GM18867 (cell line): ENCODE data around the gene GRID1.
"Not testable (repeated sequence)": the region's sequence is repeated elsewhere in the genome, so short reads cannot be mapped to it uniquely, and the experiment has no call there.

Source experiments
- ATAC-seq: cut with Tn5 transposase; IDR thresholded peaks from one replicate; pipeline ENCODE4 v1.9.1; 2021; ENCODE audit warnings: mild to moderate bottlenecking, moderate library complexity; ENCODE audit not compliant: unreplicated experiment

GRID1 gene

DNA sequence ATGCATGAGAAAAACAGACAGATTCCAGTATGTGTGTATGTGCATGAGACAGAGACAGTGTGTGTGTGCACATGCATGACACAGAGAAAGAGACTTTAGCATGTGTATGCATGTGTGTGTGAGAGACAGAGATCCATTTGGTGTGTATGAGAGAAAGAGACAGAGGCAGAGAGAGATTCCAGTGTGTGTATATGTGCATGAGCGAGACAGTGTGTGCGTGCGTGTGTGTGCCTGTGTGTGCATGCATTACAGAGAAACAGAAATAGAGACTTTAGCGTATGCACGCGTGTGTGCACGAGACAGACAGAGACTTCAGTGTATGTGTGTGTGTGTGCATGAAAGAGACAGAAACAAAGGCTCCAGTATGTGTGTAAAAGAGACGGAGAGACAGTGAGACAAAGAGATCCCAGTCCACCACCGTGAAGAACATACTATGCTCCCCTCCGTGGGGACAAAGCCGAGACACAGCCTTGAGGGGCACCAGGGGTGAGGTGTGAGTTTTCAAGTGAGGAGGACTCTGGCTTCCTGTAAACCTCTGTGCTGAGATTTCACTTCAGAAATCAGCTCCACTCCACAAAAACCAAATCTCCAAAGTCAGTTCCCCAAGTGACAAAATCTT lies 188.9 kb downstream of the GRID1 start:
- ATAC-seq = no peak

DNA sequence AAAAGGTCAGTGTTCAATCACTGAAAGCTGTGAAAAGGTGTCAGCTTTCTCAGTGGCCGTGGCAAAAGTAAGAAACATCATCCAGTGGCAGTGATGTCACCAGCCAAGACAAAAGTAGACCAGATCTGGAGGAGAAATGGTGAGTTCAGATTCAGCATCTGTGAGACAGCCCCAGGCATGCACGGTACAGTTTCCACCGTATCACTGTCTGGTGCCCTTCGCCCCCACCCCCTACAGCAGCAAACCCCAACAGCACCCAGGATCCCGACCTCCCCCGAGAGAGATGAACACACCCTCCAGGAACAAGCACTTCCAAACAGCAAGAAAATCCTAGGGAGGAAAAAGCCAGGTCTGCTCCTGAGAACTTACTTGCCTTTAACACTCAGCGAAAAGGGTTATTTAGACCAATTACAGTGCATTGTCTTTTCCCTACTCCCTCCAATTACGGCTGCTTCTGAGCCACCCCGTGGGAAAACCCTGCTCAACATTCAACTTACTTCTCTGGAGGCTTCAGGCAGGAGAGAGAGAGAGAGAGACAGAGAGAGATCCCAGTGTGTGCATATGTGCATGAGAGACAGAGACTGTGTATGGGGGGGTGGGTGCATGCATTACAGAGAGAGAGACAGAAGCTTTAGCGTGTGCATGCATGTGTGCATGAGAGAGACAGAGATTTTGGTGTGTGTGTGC lies 189.6 kb downstream of the GRID1 start:
- ATAC-seq = no peak

DNA sequence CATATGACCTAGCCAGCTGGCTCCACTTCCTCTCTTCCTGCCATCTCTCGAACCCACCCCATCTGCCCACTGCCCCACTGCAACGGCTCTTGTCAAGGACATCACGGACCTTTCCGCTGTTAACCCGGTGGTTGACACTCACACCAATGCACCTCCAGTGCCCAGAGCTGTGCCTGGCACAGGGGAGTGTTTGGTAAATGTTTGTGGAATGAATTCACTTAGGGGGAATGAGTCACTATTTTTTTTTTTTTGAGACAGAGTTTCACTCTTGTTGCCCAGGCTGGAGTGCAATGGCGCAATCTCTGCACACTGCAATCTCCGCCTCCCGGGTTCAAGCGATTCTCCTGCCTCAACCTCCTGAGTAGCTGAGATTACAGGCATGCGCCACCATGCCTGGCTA lies 191.1 kb downstream of the GRID1 start:
- not testable (repeated sequence) for ATAC-seq

DNA sequence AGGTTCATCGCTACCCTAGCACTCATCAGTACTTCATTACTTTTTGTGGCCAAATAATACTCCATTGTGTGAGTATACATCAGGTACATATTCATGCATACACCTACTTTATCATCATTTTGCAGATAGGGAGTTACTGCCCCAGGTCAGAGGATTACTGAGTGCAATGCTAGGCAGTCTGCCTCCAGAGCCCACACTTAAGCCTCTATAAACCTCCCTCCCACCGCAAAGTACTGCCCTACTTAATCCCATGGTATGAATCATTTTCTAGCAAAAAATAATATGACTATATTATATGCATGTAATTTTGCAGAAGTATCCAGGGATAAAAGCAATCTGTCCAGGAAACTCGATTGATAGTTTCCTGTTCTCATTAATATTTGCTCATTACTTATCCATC lies 194.3 kb downstream of the GRID1 start:
- ATAC-seq = no peak

DNA sequence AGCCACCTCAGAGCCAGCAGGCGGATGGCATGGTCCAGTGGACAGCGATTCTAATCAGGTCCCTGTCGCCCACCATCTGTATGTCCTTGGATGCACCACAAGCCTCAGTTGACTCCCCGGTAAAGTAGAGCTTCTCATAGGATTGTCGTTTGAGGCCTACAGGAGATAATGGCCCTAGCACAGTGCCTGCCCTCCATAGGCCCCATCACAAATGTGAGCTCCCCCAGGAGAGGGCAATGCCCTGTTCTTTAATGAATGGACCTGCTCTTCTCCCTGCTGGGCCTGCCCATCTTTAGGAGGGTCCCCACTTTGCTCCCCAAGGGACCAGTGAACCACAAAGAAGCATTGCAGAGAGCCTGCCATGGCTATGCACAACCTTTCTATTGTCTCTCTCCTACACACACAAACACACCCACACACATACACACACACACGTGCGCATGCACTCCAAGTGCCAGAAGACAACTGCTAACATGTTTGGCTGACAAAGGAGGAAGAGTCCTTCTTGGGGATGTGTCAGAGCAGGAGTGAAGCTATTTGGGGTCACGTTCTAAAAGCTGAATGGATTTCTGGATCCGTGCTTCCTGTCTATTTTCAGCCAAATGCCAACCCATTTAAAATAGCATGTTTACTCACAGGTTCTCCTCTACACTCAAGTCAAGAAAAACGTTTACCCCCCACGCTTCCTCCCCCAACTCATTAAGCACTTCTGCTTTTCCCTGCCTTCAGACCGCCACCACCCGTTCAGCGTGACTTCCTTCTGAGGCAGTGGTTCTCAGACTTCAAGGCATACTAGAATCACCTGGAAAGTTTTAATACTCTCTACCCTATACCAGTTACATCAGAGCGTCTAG lies 196.1 kb downstream of the GRID1 start:
- no peak for ATAC-seq

DNA sequence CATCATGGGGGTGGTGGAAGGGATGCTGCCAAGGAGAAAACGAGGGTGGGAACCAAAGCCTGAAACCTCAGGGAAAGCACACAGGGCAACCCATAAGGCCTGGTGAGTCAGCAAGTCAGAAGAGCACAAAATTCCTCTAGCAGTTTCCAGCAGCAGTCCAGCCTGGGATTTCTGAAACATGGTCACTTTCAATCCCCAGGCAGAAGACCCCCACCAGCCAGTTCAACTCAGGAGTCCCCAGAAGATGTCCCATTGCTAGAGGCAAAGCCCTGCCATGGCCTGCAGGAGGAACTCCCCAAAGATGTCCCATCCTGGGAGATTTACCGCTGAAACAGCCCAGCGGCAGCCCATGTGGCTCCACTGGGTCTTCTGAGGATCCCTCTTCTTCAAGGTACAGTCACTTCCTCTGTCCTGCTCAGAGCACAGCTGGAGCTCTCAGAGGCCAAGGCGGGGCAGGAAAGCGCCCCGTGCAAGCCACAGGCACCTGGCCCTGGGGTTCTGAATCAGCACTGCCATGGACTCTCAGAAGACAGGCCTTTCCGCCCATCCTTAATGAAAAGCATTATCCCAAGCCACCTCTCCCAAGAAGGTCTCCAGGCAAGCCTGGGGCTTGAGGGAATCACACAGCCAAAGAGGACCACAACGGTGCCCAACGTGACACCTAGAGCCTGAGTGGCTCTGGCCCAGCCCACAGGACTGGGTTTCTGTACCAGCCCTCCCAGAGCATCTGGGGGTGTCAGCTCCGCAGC lies 196.9 kb downstream of the GRID1 start:
- ATAC-seq = no peak

DNA sequence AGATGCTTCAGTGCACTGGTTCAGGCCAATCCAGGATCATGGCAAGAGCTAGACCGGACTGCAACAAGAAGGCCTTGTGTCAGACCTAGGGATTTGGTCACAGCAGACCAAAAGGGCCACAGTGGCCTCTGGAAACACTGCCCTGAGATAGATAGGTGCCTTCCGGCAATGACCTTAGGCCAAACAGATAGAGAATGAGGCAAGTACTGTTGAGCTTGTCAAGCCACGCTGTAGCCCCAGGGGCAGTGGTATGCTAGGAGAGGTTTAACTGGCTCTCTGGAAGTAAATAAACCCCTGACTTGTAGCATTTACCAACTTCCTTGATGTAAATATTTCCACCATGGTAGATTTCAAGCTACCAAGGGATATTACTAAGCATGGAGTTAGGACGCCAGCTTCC lies 197.5 kb downstream of the GRID1 start:
- ATAC-seq = no peak

DNA sequence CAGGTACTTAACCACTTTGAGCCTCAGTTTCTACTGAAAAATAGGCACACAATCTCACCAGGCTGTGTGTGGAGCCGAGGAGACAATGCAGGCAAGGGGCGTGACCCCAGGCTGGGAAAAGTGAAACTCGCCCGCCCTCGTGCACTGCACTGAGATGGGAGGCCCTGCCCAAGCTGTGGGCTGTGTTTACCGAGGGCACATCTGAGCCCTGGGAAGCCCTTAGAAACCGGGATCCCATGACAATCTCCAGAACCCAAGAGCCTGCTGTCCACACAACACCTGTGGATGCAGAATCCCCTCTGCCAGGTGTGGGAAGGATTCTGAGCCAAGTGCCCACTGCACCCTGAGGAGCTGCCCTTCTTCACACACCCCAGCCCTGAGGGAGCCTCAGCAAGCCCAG lies 198.3 kb downstream of the GRID1 start:
- ATAC-seq = no peak

DNA sequence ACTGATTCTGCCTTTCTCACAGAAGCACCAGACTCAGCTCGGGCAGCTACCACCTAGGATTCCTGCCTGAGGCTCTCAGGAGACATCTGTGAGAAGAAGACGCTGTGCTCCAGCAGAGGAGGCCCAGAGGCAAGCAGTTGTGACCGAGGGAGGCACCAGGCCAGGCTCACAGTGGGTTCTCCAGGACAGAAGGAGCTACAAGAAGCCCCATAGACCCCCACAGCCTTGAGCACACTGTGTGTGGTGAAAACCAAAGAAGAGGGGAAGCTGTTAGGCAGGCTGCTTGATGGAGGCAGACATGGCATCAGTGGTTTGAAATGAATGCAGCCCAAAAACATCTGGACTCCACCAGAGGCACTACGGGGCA lies 198.8 kb downstream of the GRID1 start:
- ATAC-seq = no peak

DNA sequence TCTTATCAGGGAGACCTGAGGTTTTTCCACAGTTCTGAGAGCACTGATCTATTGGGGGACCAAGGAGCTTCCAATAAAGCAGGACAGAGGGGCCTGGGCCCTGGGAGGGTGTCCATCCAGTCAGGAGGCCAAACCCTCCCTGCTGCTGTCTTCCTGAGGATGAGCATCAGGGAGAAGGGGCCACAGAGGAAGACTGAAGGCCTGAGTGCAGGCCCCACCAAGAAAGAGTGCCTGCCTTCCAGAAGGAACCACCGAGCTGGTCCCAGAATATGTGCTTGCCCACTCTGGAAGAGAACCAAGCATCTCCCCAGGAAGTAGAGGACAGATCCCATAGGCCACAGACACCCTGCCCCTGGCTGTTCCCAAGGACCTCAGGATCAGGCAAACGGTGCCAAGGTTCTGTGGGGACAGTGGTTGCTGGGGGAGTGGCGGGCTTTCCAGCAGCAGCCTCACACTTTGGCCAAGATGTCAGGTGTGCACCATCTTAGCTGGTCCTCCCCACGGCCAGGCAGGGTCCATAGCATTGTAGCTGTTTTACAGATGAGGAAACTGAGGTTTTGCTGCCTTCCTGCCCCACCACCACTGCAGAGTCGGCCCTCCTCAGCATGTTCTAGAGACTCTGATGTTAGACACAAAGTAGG lies 199.4 kb downstream of the GRID1 start:
- ATAC-seq = no peak

DNA sequence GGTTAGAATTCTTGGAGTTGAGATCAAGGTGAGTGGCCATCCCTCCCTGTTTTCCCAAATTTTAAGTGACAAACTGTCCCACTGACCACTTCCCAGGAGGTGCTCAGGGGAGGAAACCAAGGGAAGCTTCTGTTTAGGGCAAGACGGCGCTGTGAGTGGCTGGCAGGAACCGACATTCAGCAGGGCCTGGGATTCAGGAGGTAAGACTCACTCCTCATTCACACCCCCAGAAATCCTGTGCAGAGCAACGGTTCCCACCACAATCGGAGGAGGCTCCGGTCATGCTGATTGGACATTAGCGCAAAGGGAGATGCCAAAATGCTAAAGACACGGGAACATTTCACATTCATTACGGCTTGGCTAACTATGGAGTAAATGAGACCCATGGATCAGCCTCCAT lies 200.9 kb downstream of the GRID1 start:
- no peak for ATAC-seq

DNA sequence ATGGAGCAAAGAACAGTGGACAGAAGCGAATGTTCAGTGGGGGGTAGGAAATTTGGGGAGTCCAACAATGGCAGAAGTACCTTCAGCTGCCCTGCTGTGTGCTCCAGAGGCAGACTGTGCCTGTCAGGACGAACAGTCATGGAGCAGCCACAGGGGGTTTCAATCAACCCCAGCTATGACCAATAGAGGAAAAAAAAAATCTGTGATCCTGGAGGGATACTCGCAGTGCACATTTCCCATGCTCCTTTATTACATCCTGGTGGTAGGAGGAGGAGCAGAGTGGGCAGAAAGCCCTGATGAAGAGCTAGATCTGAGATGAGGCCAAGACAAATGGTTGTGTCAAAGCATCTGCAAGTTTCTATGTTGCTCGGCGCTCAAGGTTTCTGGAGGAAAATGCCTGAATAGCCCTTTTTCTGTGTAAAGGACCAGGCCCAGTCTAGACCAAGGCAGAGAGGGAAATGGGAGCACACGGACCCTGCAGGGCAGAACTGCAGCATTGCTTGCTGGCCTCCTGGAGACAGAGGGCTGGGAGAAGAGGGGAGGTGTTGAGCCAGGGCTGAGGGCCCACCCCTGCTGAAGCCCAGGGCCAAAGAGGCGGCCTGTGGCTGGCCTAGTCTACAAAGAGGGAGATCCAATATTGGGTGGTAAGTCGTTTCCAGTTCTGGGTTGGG lies 201.5 kb downstream of the GRID1 start:
- no peak for ATAC-seq

DNA sequence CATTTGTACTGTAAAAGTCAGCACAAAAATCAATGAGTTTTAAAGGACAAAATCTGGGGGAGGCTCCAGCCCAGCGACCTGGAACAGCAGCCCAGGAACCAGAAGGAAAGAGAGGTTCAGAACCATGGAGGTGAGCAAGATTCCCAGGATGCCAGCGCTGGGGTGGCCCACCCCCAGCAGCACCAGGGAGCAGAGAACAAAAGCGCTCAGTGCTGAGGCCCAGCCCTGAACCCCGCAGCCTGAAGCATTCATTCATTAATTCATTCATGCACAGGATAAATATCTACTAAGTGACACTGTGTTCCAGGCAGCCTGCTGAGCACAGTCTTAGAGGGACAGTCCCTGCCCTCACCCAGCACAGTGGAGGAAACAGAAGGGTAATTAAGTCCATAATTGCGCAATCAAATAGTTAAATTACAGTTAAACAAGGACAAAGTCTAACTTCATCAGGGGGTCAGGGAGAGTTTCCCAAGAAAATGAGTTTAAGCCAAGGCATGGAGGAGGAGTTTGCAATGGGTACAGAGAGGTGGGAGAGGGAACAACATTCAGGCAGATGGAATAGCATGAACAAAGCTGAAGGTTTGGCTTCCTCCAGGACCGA lies 202.3 kb downstream of the GRID1 start:
- no peak for ATAC-seq

DNA sequence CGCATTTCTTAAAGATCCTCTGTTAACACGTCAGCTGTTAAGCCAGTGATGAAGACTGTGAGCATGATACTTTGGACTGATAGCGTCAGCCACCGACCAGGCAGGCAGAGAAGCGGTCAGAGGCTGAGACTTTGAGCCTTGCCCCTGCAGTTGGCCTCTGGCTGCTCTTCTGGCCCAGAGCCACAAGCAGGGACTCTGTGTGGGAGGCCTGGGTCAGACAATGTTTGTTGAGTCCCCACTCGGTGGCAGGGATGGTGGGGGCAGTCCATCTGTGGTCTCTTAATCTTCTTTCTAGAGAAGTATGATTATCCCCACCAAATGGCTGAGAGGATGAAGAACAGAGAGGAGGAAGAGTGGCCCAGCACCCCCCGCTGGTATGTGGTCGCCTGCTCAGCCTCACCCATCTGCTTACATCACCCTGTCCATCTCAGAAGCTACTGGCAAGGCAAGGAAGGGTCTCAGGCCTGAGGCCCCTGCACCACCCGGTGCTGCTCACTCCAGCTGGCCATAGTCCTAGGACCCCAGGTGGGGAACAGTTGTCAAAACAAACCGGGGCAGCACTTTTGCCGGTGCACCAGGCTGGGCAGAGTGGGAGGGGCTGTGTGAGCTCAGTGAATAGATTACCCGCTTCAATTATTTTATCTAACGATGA lies 202.9 kb downstream of the GRID1 start:
- ATAC-seq = no peak

DNA sequence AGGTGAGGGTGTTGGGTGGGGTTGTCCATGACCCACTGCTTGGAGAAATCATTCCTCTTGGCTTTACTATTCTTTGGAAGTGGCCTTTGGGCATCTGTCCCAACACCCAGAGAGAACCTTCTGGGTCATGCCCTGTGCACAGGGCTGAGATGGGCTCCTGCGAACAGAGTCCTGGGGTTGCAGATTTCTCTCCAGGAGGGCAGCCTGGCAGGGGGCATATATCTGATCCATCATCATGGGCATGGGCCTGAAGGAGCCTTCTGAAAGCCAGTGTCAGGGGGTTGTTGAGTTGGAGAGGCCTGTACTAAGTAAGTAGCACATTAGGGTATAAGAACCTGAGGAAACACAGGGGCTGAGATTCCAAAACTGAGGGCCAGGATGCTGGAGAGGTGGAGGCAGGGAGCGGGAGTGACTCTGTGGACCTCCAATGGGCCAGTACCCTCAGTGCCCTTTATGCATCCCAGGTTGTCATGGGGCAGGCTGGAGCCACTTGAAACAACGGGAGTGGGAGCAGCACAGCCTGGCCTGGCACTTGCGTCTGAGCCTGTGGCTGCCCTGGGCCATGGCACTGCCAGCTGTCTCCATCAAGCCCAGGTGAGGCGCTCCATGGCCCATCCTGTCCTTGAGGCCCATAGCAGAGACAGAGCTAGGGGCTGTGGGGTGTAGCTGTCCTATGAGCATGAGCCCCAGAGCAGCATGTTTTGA lies 203.7 kb downstream of the GRID1 start:
- ATAC-seq = no peak

DNA sequence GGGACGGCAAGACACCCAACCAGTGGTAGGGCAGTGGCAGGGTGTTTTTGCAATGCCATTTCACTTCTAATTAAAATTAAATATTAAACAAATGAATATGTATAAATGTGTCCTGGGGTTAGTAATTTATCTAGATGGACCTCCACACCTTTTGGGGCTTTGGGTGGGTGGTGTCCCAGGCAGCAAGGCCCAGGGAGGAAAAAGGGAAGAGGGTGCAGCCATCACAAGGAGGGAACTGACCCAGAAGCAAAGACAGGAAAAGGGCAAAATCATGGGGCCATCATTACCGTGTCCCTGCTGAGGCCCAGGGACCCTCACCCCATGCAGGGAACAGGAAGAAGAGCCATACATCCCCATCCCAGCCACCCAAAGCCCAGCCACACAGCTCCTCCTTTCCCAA lies 204.6 kb downstream of the GRID1 start:
- no peak for ATAC-seq

DNA sequence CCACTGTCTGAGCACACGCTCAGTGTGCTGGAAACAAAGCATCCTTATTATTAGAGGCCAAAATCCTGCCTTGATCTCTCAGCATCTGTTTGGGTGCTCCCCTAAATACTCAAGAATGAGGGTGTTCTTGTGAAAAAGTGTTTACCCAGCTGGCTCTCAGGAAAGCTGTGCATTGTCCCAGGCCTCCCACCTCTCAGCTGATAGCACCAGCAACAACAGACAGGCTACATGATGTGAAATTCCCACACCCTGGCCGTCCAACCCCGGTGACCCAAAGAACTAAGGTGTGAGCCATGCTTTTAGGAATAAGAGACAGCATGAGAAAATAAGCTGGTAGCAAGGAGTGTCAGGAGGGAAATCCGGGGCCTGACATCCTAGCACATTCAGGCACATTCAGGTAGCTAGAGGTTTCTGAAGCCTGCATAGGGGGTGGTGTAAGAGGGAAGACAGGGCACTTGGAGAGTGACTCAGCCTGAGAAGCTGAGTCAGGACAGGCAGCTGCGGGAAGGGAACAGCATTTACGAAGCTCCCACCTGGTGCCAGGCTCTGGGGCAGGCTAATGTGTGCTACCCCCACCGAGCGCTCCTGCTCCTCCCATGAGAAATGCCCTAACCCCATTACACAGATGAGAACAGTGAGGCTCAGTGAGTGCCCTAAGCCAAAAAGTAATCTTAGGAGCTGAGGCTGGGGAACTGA lies 205.6 kb downstream of the GRID1 start:
- no peak for ATAC-seq

DNA sequence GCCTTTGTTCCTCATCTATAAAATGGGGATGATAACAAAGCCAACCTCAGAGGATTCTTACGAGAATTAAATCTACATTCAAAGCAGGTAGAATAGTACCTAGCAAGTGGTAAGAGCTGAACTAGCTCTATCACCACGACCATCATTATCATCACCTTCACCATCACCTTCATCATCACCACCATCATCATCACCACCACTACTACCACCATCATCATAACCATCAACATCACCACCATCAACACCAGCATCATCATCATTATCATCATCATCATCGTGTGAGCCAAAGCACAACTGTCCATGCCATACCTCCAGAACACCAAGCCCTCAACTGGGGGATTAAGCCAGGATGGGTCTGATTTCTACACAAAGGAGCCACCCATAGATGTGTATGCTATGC lies 206.8 kb downstream of the GRID1 start:
- no peak for ATAC-seq
